PC-9 (cell line): ENCODE data around the gene MYO1H.

Experiments
- EZH2 ChIP-seq: fragments of 200-600 bp; sonication (generic); IDR thresholded peaks from 2 replicates; pipeline ENCODE4 v1.8.0; 2017; ENCODE audit warnings: antibody characterized with exemption, low read depth
- TF ChIP-seq, protein P1 (sequence below): fragments of 200-600 bp; sonication (generic); conservative IDR thresholded peaks from 2 replicates; pipeline ENCODE4 v1.6.1; 2017; ENCODE audit warnings: mixed run types, antibody characterized with exemption, mild to moderate bottlenecking, moderate library complexity

DNA sequence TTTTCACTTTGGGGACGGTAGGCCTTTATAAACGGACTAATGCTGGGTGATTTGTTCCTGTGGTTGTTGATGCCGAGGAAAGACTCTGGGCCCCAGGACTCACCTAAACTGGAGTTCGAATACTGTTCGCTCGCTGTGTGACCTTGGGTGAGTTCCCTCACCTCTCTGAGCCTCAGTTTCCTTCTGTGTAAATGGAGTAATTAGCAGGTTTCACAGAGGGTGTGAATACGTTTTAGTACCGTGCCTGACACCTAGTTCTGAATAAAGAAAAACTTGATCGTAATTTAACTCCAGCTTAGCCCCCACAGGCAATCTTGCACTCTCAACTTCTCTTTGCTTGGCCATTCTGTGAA is 130.2 kb downstream of the MYO1H start:
- no peak for TF ChIP-seq EZH2
- TF ChIP-seq, protein P1, sequence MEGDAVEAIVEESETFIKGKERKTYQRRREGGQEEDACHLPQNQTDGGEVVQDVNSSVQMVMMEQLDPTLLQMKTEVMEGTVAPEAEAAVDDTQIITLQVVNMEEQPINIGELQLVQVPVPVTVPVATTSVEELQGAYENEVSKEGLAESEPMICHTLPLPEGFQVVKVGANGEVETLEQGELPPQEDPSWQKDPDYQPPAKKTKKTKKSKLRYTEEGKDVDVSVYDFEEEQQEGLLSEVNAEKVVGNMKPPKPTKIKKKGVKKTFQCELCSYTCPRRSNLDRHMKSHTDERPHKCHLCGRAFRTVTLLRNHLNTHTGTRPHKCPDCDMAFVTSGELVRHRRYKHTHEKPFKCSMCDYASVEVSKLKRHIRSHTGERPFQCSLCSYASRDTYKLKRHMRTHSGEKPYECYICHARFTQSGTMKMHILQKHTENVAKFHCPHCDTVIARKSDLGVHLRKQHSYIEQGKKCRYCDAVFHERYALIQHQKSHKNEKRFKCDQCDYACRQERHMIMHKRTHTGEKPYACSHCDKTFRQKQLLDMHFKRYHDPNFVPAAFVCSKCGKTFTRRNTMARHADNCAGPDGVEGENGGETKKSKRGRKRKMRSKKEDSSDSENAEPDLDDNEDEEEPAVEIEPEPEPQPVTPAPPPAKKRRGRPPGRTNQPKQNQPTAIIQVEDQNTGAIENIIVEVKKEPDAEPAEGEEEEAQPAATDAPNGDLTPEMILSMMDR = no peak
